ENCODE measurements around the gene REG4. TPM values are rescaled to one million over a fixed set of nuclear protein-coding genes. Genes with fewer than 3 reads are reported as not detected.
A peak's percentile ranks its signal among the peaks of the same experiment; 100 is the strongest.

Gene REG4
- total and polyA plus RNA-seq, 2 experiments from 2014 or later, result 106 to 111 TPM

GRCh38 chr1:119784191-119784781 is 27.0 kb downstream of the REG4 start:
- peaks cover 54% of the 10 kb centered on the region for H3K4me1 ChIP-seq (ENCODE audit: insufficient read depth)
- peak overlapping the region; percentile 85 for H3K27ac ChIP-seq
- peak overlapping the region; percentile 16 for H3K4me2 ChIP-seq

DNA sequence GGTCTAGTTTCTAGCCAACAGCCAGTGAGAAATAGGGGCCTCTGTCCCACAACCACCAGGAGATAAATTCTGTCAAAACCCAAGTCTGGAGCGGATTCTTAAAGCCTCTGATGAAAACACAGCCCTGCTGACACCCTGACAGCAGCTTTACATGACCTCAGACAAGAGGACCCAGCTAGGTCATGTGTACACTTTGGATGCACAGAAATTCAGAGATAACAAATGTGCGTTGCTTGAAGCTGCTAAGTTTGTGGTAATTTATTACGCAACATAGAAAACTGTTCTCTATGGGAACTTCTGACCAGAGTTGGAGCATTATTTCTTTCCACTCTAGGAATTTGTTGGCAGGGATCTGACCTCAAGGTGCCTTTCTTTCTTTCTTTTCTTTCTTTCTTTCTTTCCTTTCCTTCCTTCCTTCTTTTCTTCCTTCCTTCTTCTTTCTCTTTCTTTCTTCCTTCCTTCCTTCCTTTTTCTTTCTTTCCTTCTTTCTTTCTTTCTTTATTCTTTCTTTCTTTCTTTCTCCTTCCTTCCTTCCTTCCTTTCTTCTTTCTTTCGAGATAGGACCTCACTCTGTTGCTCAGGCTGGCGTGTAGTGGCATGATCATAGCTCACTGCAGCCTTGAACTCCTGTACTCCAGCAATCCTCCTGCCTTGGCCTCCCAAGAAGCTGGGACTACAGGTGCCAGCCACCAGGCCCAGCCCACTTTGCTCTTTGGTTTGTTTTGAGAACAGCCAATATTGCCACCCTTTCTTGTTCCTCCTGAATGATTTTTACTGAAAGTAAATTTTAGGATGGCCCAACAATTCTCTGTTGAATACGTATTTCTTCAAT is 27.7 kb downstream of the REG4 start:
- H4K20me1 ChIP-seq (ENCODE audit: insufficient read depth, poor library complexity, severe bottlenecking), result no peaks in the 10 kb centered on the region
- peaks cover 58% of the 10 kb centered on the region for H3K4me1 ChIP-seq (ENCODE audit: insufficient read depth)
- H3K79me2 ChIP-seq, result no peaks in the 10 kb centered on the region
- DNase-seq (ENCODE audit: low spot score), result peak; percentile 54
- no peak overlapping the region for H3K4me3 ChIP-seq
- no peaks in the 10 kb centered on the region for H3K9me2 ChIP-seq (replicated peaks; ENCODE audit: insufficient read depth)
- no peaks in the 10 kb centered on the region for H3K27me3 ChIP-seq
- H3K36me3 ChIP-seq (replicated peaks; ENCODE audit: insufficient read depth, low read depth), result no peaks in the 10 kb centered on the region
- peak overlapping the region; percentile 85 for H3K27ac ChIP-seq
- 70% methylated on average over 6 of the region's 6 CpGs for WGBS (ENCODE audit: low lambda C conversion rate, missing lambda C conversion rate)
- H2AFZ ChIP-seq, result no peak overlapping the region
- peak overlapping the region; percentile 0 for H3K4me2 ChIP-seq
- TF ChIP-seq EZH2phosphoT487 (IDR thresholded peaks at IDR 0.05; ENCODE audit: low read depth, severe bottlenecking, unreplicated experiment) (no peak), EZH2 (IDR thresholded peaks at IDR 0.05; ENCODE audit: borderline replicate concordance) (no peak), CTCF (IDR thresholded peaks at IDR 0.05; ENCODE audit: poor library complexity) (no peak)
- no peaks in the 10 kb centered on the region for H3K9me3 ChIP-seq (ENCODE audit: low read depth)

More at GRCh38 chr1:119784191-119784781, 27.0 kb downstream of the REG4 start:
- no peak overlapping the region for H3K4me3 ChIP-seq
- H4K20me1 ChIP-seq (ENCODE audit: insufficient read depth, poor library complexity, severe bottlenecking), result no peaks in the 10 kb centered on the region
- no peaks in the 10 kb centered on the region for H3K9me2 ChIP-seq (replicated peaks; ENCODE audit: insufficient read depth)
- DNase-seq (ENCODE audit: low spot score), result no peak
- no peak overlapping the region for H2AFZ ChIP-seq
- TF ChIP-seq CTCF (IDR thresholded peaks at IDR 0.05; ENCODE audit: poor library complexity) (no peak), EZH2 (IDR thresholded peaks at IDR 0.05; ENCODE audit: borderline replicate concordance) (no peak), EZH2phosphoT487 (IDR thresholded peaks at IDR 0.05; ENCODE audit: low read depth, severe bottlenecking, unreplicated experiment) (no peak)
- H3K9me3 ChIP-seq (ENCODE audit: low read depth), result no peaks in the 10 kb centered on the region
- H3K36me3 ChIP-seq (replicated peaks; ENCODE audit: insufficient read depth, low read depth), result no peaks in the 10 kb centered on the region
- WGBS (ENCODE audit: low lambda C conversion rate, missing lambda C conversion rate), result 65% methylated on average over 3 of the region's 3 CpGs
- no peaks in the 10 kb centered on the region for H3K27me3 ChIP-seq
- H3K79me2 ChIP-seq, result no peaks in the 10 kb centered on the region

- Histone ChIP-seq H3K9me3 (ENCODE audit: low read depth) (no peaks in the 10 kb centered on the region), H2AFZ (no peak overlapping the region), H3K79me2 (no peaks in the 10 kb centered on the region), H4K20me1 (ENCODE audit: insufficient read depth, poor library complexity, severe bottlenecking) (no peaks in the 10 kb centered on the region), H3K4me3 (no peak overlapping the region), H3K36me3 (replicated peaks; ENCODE audit: insufficient read depth, low read depth) (no peaks in the 10 kb centered on the region), H3K4me1 (ENCODE audit: insufficient read depth) (peaks cover 51% of the 10 kb centered on the region), H3K4me2 (peak overlapping the region; percentile 0), H3K27ac (peak overlapping the region; percentile 85), H3K9me2 (replicated peaks; ENCODE audit: insufficient read depth) (no peaks in the 10 kb centered on the region), H3K27me3 (no peaks in the 10 kb centered on the region)
- TF ChIP-seq EZH2 (IDR thresholded peaks at IDR 0.05; ENCODE audit: borderline replicate concordance) (no peak), EZH2phosphoT487 (IDR thresholded peaks at IDR 0.05; ENCODE audit: low read depth, severe bottlenecking, unreplicated experiment) (no peak), CTCF (IDR thresholded peaks at IDR 0.05; ENCODE audit: poor library complexity) (no peak)
- WGBS (ENCODE audit: low lambda C conversion rate, missing lambda C conversion rate), result 48% methylated on average over 7 of the region's 7 CpGs
- DNase-seq (ENCODE audit: low spot score), result no peak
These were observed 28.5 kb downstream of the REG4 start for GRCh38 chr1:119782631-119783325.
